KBM-7 (cell line): Measurements from ENCODE around the gene TMEM117.
"Not testable (repeated sequence)": the region's sequence is repeated elsewhere in the genome, so short reads cannot be mapped to it uniquely, and the experiment has no call there.

Experiments used
- DNase-seq: peaks from one replicate; pipeline ENCODE4 v3.0.0-alpha.2; 2015
- in situ Hi-C: fragments of 300-500 bp; cut with MboI; formaldehyde crosslinking; loops from 2 replicates; pipeline ENCODE4 v1.14.3; 2020; ENCODE audit warnings: low sequenced_read_pairs, low pct_unique_long_range_greater_than_20kb, mixed read lengths

Gene TMEM117

GRCh38 chr12:43988838-43989560, 153.1 kb downstream of the TMEM117 start:
- in situ Hi-C loops = no loop called here
- DNase-seq = no peak

GRCh38 chr12:43992856-43993255, 157.0 kb downstream of the TMEM117 start:
- no peak for DNase-seq
- in situ Hi-C loops = no loop called here

DNA sequence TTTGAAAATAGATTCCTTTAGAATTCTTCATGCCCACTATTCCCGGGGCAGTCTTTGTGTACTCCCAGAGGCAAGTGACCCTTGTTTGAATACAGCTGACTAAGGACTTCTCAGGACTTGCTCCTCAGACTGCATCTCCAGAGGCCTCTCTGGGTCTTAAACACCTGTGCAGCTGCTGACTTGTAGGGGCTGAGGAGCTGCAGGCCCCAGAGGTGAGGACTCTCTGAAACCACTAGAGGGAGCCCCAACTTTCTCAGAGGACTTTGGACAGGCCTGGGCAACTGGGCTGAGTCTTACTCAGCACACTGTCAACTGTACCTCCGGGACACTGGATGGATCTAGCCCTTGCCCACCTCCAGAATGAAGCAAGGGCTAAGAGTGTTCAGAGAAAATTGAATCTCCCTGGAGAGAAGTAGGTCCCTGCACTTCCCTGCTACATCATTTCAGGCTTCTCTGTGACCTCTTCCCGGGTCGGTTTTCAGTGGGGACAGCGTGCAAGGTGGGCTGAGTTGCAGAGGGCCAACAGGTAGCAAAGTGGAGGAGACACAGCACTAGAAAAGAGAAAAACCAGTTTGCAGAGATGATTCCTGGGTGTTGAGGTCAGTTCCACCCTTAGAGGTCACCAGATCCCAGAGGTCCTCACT, 164.6 kb downstream of the TMEM117 start:
- in situ Hi-C loops = loop anchor here (25.0 kb wide), 1 partner anchor 937 kb away; no protein-coding TSS in a partner anchor

GRCh38 chr12:44002607-44003006, 166.7 kb downstream of the TMEM117 start:
- in situ Hi-C loops = loop anchor here (25.0 kb wide), 1 partner anchor 935 kb away; no protein-coding TSS in a partner anchor
- DNase-seq = no peak

More for the DNA sequence above, 164.6 kb downstream of the TMEM117 start:
- DNase-seq = peak; percentile 51

DNA sequence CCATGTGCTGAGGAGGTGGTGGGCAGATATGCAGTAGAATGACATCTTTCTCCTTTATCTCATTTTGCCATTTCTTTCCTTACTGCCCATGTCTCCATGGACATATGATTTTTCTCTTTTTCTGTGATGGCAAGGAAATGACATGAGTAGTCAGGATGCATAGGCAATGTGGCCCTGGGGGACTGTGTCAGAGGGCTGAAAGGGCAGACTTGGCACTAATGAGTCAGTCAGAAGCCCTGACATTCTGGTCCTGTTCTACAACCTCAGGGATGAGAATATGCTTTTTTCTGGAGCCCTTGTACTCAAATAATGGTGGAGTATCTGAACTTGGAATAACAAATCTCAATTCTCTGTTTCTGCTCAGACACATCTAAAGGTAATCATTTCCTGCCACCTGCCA, 167.8 kb downstream of the TMEM117 start:
- in situ Hi-C loops = loop anchor here (25.0 kb wide), 1 partner anchor 934 kb away; no protein-coding TSS in a partner anchor
- DNase-seq = no peak

DNA sequence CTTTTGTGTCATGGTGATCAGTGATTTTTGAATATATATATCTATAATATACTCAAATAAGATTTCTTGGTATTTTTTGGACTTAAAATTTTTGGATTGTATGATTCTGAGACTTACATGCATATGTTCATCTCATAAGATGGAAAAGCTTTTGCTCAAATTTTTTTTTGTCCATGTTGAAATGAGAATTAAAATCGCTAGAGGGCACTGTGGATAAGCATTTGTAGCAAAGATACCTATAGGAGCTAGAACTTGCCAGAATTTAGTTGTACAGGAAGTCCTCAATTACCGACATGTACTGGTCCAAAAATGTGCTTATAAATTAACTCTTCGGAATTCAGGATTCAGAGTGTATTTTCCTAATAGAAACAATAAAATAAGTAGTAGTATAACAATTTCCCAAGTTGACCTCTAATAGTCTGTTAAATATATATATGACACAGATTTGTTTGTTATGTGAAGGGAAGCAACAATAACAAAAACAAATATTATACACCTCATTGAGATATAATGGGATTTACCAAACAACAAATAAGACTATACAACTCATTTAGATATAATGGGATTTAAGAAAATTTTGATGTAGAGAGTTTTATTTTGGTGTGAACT, 179.6 kb downstream of the TMEM117 start:
- in situ Hi-C loops = loop anchor here (25.0 kb wide), 1 partner anchor 922 kb away; no protein-coding TSS in a partner anchor
- DNase-seq = peak; percentile 59

- no peak for DNase-seq
- in situ Hi-C loops = loop anchor here (25.0 kb wide), 1 partner anchor 920 kb away; no protein-coding TSS in a partner anchor
Observed at GRCh38 chr12:44017216-44017615, 181.3 kb downstream of the TMEM117 start.

DNA sequence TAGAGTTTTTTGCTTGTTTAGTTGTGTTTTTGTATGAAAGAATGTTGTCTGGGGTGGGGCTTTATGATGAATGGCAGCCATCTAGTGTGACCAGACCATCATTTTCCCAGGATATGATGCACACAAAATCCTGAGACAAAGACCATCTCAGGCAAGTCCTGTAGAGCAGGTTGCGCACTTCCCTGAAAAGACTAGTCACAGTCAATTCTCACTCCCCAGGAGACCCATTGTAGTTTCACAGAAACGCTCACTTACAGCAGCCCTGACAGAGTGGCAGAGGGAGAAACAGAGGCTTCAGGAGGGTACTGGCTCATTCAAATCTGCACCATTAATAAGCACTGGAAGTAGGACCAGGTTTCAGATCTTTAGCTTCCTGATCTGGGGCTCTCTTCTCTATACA, 183.2 kb downstream of the TMEM117 start:
- no peak for DNase-seq
- in situ Hi-C loops = loop anchor here (25.0 kb wide), 1 partner anchor 918 kb away; no protein-coding TSS in a partner anchor

- DNase-seq = no peak
- in situ Hi-C loops = loop anchor here (25.0 kb wide), 1 partner anchor 917 kb away; no protein-coding TSS in a partner anchor
Observed at GRCh38 chr12:44020555-44020954, 184.7 kb downstream of the TMEM117 start.

- in situ Hi-C loops = loop anchor here (25.0 kb wide), 1 partner anchor 916 kb away; no protein-coding TSS in a partner anchor
Observed at GRCh38 chr12:44021471-44021971, 185.6 kb downstream of the TMEM117 start.

DNA sequence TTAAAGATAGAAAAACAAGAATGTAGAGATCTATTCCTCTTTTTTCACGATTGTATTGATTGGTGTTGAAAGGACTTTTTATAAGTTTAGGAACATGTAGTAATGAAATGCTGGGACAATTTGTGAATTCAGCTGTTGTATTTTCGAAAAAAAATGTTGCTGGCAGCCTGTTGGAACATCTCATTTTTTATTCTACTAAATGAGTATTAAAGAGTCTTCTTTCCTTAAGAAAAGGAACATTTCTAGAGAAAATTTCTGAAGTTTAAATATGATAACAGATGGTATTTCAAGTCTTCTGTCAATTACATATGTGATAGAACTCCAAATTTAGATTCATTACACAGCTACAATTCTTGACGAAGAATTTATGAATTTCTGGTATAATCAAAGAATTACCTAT, 189.6 kb downstream of the TMEM117 start:
- in situ Hi-C loops = no loop called here
- no peak for DNase-seq

More at GRCh38 chr12:44021471-44021971, 185.6 kb downstream of the TMEM117 start:
- peak; percentile 4 for DNase-seq

- no peak for DNase-seq
- in situ Hi-C loops = no loop called here
Observed at GRCh38 chr12:44026046-44026445, 190.2 kb downstream of the TMEM117 start.

DNA sequence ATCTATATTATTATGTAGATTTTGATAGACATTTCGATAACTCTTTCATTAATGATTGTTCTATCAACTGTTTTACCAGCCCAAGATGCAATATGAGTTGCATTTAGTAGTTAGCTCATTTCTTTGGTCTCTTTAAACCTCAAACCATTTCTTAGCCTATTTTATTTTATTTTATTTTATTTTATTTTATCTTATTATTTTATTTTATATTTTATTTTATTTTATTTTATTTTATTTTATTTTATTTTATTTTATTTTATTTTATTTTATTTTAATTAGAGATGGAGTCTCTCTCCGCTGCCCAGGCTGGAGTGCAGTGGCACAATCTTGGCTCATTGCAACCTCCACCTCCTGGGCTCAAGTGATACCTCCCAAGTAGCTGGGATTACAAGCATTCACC, 191.0 kb downstream of the TMEM117 start:
- DNase-seq, in situ Hi-C loops: not testable (repeated sequence)

DNA sequence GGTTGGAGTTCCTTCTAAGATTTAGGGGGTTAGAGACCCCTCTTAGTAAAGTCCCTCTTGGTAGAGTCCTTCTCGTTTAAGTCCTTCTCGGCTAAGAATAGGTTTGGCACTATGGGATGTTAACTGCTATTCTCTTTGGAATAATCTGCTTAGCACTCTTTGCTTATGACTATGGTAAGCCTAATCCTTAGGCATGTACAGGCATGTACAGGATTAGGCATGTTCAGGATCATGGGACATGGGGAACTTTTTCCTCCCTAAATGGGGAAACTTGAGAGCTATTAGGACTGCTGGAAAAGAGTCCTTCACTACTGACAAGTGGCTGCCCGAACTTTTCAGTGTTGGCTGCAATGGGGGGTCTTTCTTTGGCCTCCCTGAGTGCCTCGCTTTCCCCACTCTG, 193.3 kb downstream of the TMEM117 start:
- DNase-seq = no peak
- in situ Hi-C loops = no loop called here

DNA sequence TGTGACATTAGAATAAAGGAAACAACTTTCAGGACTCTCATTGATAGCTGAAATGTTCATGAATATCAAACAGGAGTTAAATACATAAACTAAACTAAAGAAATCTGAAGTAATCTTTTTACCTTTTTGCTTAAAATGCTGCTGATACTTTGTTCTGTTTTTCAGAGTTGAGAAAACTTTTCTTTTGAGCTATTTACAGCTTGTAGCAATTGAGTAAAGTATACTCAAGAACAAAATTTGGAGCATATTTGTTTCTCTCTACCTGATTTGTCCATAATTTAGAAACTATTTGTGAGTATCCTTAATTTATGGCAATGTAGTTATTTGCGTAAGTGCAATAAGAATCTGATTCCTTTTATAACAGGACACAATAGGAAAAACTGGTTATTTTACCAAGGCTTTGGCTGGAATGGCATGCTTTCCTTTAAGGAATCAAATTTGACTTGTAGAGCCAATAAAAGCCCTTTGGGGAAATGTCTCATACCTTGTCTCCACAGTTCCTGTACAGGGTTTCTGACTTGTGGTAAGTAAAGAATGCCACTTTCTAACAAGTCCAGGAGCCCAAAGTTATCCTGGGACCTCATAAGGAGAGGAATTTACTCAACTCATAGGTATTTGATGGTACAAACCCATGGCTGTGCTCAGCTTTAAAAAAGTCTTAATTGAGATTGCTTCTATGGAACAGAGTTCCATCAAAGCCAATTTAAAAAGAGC, 195.7 kb downstream of the TMEM117 start:
- in situ Hi-C loops = no loop called here
- DNase-seq = no peak

DNA sequence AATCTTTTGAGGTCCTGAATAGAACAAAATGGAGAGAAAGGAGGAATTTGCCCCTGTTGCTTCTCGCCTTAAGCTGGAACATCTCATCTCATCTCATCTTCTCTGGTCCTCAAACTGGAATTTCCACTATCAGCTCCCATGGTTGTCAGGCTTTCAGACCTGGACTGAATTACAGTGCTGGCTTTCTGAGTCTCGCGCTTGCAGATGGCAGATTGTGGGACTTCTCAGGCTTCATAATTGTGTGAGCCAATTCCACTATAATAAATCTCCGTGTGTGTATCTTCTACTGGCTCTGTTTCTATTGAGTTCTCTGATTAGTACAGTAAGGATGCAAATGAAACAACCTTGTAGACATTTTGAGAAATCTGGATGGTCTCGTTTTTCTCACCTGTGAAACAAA, 199.0 kb downstream of the TMEM117 start:
- in situ Hi-C loops = no loop called here
- DNase-seq = no peak

GRCh38 chr12:44036875-44037443, 201.1 kb downstream of the TMEM117 start:
- no peak for DNase-seq
- in situ Hi-C loops = no loop called here

GRCh38 chr12:44038411-44038810, 202.5 kb downstream of the TMEM117 start:
- no peak for DNase-seq

GRCh38 chr12:44044491-44044890, 208.6 kb downstream of the TMEM117 start:
- in situ Hi-C loops, DNase-seq: not testable (repeated sequence)

More at GRCh38 chr12:44038411-44038810, 202.5 kb downstream of the TMEM117 start:
- in situ Hi-C loops = no loop called here
